Stimulated activated CD4-positive, alpha-beta T cell treated with anti-CD3 and anti-CD28 coated beads, Interleukin-12 subunit alpha, Interleukin-12 subunit beta, amount 100 ng/mL, for 24 hours (primary cell): ENCODE results near the gene ANKH.
"Not testable (repeated sequence)": the region's sequence is repeated elsewhere in the genome, so short reads cannot be mapped to it uniquely, and the experiment has no call there.

ENCODE experiments used
- DNase-seq, 2 experiments: peaks; one replicate each; pipeline ENCODE4 v3.0.0-alpha.2; 2020; ENCODE audit warnings: low read depth in 2 of 2

The ANKH gene

DNA sequence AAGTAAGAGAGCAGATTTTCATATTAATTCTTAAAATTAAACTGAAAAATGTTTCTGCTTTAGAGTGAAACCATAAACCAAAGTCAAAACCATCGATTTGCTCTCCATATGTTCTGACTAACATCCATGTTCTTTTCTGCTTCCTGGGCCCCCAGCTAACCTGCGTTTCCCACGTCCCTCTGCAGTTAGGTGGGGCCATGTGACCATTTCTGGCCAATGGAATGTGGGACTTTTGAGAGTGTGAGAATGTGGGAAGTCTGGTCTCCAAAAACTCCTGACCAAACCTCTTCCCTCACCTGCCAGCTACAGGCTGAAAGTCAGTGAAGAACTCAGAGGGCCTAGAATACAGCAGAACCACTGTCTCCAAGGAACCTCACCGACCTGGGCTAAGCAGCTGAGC, 44.9 kb downstream of the ANKH start:
- DNase-seq, result no peak

DNA sequence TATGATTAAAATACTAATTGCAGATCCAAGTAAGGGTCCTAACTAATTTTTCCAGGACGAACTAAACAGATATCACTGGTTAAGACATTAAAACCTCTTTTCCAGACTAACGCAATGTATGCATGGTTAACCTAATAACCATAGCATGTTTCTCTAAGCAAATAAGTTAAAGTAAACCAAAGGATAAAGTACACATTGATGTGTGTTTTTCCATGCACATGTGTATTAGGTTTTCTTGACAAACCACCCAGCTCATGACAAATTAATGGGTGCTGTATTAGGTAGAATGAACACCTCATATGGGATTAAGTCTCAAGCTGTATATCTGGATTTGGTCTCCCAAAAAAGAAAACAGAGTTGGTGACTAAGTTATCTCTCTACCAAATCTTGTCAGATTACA, 45.6 kb downstream of the ANKH start:
- DNase-seq, result no peak

DNA sequence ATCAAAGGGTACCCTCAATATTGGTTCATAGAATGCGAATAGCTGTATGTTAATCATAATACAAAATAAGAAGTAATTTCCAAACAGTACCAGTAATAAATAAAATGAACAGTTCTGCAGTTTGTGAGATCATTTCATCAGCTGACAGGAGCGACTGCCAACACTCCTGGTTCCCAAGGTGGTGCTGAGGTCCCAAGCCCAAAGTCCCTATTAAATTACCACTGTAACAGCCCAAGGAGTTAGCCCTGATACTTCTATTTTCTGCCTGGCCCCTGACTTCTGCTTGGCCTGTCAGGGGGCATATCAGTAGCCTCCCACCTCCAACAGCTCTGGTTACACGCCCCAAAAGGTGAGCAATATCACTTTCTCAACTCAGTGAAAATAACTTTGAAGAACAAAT, 47.1 kb downstream of the ANKH start:
- DNase-seq, result no peak

DNA sequence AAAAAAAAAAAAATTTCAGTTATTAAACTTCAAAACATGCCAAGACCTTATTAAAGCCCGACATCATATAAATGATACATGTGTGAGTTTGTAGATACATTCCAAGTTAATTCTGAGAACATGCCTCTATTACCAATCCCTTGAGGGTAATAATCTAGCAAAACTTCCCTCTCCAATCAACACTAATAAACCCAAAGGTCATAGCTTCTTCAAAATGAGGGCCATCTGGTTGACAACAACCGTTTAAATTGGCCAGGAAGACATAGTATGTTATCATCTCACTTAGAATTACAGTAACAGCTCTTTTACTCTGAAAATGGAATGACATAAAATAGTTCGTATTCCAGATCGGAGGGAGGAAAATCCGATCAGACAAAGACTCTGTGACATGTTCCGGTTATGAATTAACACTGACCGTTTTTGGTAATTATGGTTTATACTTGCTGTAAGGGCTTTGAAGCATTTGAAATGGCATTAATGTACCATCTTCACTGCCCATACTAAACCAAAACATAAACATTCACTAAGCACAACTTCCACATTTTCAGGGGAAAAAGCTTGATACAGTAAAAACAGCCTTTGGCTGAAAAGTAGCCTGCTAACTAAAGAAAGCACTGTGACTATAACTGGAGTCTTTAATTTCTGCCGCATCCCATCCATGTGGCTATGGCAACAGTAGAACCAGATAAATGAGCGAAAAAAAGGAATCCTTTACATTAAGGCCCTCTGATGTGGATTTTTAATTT, 50.3 kb downstream of the ANKH start:
- DNase-seq, result no peak

GRCh38 chr5:14818931-14819790, 52.4 kb downstream of the ANKH start:
- no peak for DNase-seq

DNA sequence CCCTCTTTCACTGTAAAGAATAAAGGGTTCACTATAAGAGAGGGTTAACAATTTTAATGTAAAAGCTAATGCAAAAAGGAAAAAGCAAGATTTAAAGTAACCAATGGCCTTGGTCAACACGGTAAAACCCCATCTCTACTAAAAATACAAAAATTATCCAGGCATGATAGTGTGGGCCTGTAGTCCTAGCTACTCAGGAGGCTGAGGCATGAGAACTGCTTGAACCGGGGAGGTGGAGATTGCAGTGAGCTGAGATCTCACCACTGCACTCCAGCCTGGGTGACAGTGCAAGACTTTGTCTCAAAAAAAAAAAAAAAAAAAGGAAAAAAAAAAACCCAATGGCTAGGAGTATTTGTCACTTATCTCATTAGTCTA, 53.8 kb downstream of the ANKH start:
- DNase-seq, result not testable (repeated sequence)

- DNase-seq, result peak in 1 of 2 experiments; percentile 28
Observed at GRCh38 chr5:14816999-14817761, 54.4 kb downstream of the ANKH start.

GRCh38 chr5:14816374-14816998, 55.1 kb downstream of the ANKH start:
- DNase-seq, result no peak

DNA sequence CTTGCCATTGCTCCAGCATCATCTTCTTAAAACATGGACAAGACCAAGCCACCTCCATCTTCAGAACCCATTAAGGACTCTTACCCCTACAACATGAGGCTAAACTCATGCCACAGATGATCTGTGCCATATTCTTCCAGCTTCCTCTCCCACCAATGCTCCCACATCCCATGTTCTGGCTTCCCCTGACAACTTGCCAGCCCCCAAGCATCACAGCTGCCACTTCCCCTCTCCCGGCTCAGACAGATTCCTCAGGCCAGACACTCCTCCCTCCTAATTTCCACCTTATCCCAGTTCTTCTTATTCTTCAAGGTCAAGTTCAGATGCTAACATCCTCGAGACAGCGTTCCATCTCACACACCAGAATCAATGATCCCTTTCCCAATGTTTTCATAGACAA, 57.8 kb downstream of the ANKH start:
- DNase-seq, result no peak

DNA sequence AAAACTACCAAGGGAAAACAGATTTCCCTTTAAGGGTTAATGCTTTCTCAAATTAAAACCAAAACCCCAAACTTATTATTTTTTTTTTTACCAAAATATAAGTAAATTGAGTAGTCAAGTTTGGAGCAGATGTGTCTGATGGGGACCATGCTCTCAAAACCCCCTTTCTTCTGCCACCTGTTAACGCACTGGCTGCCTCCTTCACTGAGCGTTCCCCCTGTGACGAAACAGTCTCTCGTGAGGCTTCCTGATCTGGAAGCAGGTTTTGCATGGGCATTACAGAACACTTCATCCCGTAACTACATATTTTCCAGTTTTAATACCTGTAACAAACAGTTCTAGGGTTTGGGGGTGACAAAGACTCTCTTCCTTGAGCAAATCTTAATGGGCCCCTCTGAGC, 59.4 kb downstream of the ANKH start:
- no peak for DNase-seq

- DNase-seq, result no peak
Observed at GRCh38 chr5:14810928-14811572, 60.5 kb downstream of the ANKH start.

DNA sequence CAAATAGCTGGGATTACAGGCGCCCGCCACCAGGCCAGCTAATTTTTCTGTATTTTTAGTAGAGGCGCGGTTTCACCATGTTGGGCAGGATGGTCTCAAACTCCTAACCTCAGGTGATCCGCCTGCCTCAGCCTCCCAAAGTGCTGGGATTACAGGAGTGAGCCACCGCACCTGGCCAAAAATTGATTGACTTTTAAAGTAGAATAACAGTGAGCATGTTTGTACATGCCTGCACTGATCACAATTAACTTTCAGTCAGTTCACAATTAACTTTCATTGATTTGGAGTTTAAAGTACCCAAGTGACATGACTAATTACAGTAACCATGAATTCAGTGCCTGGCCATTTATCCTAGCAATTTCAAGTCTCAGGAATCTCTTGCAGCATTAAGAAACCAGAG, 61.3 kb downstream of the ANKH start:
- no peak for DNase-seq

- peak; percentile 57 to 63 for DNase-seq
Observed at GRCh38 chr5:14809369-14810155, 62.0 kb downstream of the ANKH start.

GRCh38 chr5:14807471-14807870, 64.1 kb downstream of the ANKH start:
- DNase-seq, result no peak

DNA sequence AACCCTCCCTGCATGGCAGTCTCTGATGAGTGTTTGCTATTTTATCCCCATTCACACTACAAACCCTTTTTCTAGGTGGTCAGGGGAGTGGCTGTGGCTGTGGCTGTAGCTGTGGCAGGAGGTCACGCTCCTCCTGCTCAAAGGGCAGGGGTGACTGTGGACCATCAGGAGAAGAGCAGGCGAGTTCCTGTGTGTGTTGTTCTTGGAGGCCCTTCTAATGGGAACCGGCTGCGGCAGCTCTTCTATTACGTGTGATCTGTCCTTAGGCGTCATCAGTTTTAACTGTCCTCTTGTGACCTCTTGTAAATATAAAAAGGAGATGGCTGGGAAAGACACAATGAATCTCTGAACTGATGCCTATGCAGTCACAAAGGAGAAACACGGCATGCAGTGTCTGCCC, 65.1 kb downstream of the ANKH start:
- DNase-seq, result no peak

DNA sequence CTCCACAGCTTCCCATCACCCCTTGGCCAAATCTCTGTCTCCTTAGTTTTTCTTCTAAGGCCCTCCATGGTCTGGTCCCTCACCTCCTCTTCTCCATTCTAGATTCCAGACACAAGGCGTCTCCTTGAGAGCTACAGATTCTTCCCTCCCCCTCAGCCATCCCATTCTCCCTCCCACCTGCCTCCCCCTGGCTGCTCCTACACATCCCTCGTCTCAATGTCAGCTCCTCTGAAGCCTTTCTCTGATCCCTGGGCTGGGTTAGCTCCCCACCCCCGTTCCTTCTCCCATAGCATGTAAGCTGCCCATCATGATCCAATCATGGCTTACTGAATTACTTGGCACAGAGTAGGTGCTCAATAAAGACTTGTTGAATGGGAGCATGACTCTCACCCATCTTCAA, 69.0 kb downstream of the ANKH start:
- DNase-seq, result no peak

DNA sequence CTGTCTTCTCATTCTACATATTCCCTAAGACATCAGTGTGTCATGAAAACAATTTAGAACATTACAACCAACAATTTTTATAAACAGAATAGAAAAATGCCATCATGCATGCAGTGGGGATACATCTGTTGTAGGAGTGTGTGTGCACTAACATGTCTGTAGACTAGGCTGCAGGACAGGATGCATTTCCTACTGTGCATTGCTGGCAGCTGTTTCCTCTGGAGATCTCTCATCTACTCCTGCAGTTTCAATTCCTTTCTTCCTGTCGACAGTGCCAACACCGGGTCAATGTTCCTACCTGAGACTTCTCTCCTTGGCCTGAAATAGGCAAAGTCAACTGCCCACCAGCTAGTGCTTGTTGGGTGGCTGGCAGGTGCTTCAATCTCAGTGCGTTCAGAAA, 69.8 kb downstream of the ANKH start:
- DNase-seq, result no peak

DNA sequence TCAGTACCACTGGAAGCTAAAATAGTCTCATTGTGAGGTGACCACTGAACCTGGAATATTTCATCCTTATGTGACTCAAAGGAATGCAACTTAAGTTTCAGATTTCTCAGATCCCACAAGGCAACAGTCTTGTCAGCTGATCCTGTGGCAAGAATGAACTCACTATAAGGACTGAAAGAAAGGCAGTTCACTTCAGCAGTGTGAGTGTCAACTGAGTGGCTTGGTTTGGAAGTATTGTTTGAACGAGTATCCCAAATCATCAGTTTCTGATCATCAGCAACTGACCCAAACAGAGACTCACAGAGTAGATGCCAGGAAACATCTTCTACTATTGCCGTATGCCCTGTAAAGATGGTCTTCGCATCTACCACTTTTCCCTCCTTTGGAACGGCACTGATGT, 74.2 kb downstream of the ANKH start:
- DNase-seq, result not testable (repeated sequence)

- DNase-seq, result no peak
Observed at GRCh38 chr5:14794583-14795230, 76.9 kb downstream of the ANKH start.

GRCh38 chr5:14793851-14794250, 77.7 kb downstream of the ANKH start:
- no peak for DNase-seq
